ENCODE measurements around the gene KRT26.

The KRT26 gene

GRCh38 chr17:40726919-40727318 lies 45.1 kb downstream of the KRT26 start:
- no peak for FAIRE-seq

GRCh38 chr17:40724656-40725055 lies 47.3 kb downstream of the KRT26 start:
- FAIRE-seq, result no peak

- FAIRE-seq, result no peak
These were observed 49.8 kb downstream of the KRT26 start for GRCh38 chr17:40722241-40722640.

- no peak for FAIRE-seq
These were observed 51.1 kb downstream of the KRT26 start for GRCh38 chr17:40720899-40721298.

GRCh38 chr17:40718930-40719329 lies 53.1 kb downstream of the KRT26 start:
- no peak for FAIRE-seq

- no peak for FAIRE-seq
These were observed 54.2 kb downstream of the KRT26 start for GRCh38 chr17:40717776-40718175.

All from endometrium (tissue), 2 donors.